Gastroesophageal sphincter (tissue), 3 donors: ENCODE measurements around the gene CPN2.

Experiments used
- POLR2A ChIP-seq, 2 donors: fragments of 450-650 bp; IDR thresholded peaks; one replicate each; pipeline ENCODE4 v1.6.1; 2017; ENCODE audit warnings: antibody characterized with exemption in 2 of 2, mild to moderate bottlenecking in 2 of 2, moderate library complexity in 1 of 2
- POLR2AphosphoS5 ChIP-seq: sonication (generic); formaldehyde crosslinking; IDR thresholded peaks from one replicate; pipeline ENCODE4 v1.6.1; 2017; ENCODE audit warnings: antibody characterized with exemption
- TF ChIP-seq, protein P1 (sequence below), 4 experiments: fragments of 200-600 bp in 2 of 4; fragments of 450-650 bp in 2 of 4; sonication (generic) in 1 of 4; IDR thresholded peaks; one replicate each; pipeline ENCODE4 v1.5.1; 2017 to 2019; ENCODE audit warnings: antibody characterized with exemption in 4 of 4, mild to moderate bottlenecking in 2 of 4, moderate library complexity in 2 of 4

DNA sequence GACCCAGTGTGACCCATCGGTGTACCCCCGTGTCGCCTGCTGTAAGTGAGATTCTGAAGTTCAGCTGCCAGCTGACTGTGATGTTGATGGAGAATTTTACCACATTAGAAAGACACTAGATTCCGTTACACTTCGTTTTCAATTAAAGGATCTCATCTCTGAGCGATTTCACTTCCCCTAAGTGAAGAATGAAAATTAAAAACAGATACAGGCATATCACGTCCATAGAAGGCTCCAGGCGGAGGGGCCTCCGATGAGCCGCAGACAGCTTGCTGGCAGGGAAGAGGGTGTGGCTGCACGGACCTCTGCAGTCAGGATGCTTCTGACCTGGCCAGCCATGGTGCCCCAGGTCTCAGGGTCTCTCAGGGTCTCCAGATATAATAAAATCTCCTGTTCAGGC lies 6.6 kb upstream of the CPN2 start:
- TF ChIP-seq, protein P1, sequence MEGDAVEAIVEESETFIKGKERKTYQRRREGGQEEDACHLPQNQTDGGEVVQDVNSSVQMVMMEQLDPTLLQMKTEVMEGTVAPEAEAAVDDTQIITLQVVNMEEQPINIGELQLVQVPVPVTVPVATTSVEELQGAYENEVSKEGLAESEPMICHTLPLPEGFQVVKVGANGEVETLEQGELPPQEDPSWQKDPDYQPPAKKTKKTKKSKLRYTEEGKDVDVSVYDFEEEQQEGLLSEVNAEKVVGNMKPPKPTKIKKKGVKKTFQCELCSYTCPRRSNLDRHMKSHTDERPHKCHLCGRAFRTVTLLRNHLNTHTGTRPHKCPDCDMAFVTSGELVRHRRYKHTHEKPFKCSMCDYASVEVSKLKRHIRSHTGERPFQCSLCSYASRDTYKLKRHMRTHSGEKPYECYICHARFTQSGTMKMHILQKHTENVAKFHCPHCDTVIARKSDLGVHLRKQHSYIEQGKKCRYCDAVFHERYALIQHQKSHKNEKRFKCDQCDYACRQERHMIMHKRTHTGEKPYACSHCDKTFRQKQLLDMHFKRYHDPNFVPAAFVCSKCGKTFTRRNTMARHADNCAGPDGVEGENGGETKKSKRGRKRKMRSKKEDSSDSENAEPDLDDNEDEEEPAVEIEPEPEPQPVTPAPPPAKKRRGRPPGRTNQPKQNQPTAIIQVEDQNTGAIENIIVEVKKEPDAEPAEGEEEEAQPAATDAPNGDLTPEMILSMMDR (IDR thresholded peaks at IDR 0.05) = no peak
- TF ChIP-seq POLR2A (IDR thresholded peaks at IDR 0.05) = no peak
- no peak for TF ChIP-seq POLR2AphosphoS5
